GM18907 (cell line): ENCODE data around the gene SCTR.

ENCODE experiments used
- ATAC-seq: cut with Tn5 transposase; IDR thresholded peaks from one replicate; pipeline ENCODE4 v1.9.1; 2021; ENCODE audit warnings: mild to moderate bottlenecking, moderate library complexity; ENCODE audit not compliant: unreplicated experiment

The SCTR gene

GRCh38 chr2:119475857-119476244 is 48.4 kb downstream of the SCTR start:
- no peak for ATAC-seq

- no peak for ATAC-seq
These were observed 48.9 kb downstream of the SCTR start for GRCh38 chr2:119475225-119475856.

- ATAC-seq: no peak
These were observed 49.7 kb downstream of the SCTR start for GRCh38 chr2:119474371-119475224.

GRCh38 chr2:119473621-119474370 is 50.5 kb downstream of the SCTR start:
- ATAC-seq: no peak

- no peak for ATAC-seq
These were observed 51.5 kb downstream of the SCTR start for GRCh38 chr2:119472749-119473148.

- ATAC-seq: no peak
These were observed 54.5 kb downstream of the SCTR start for GRCh38 chr2:119469661-119470297.

GRCh38 chr2:119469131-119469530 is 55.2 kb downstream of the SCTR start:
- ATAC-seq: no peak

GRCh38 chr2:119468154-119468955 is 55.9 kb downstream of the SCTR start:
- no peak for ATAC-seq

GRCh38 chr2:119466373-119466772 is 57.9 kb downstream of the SCTR start:
- no peak for ATAC-seq

GRCh38 chr2:119465687-119466086 is 58.6 kb downstream of the SCTR start:
- ATAC-seq: no peak

- ATAC-seq: no peak
These were observed 59.3 kb downstream of the SCTR start for GRCh38 chr2:119464981-119465380.

- no peak for ATAC-seq
These were observed 60.3 kb downstream of the SCTR start for GRCh38 chr2:119463990-119464389.

GRCh38 chr2:119463136-119463535 is 61.1 kb downstream of the SCTR start:
- ATAC-seq: no peak

- no peak for ATAC-seq
These were observed 61.7 kb downstream of the SCTR start for GRCh38 chr2:119462574-119462973.

GRCh38 chr2:119461811-119462210 is 62.5 kb downstream of the SCTR start:
- no peak for ATAC-seq

GRCh38 chr2:119460076-119460475 is 64.2 kb downstream of the SCTR start:
- ATAC-seq: no peak

GRCh38 chr2:119455066-119455718 is 69.1 kb downstream of the SCTR start:
- ATAC-seq: no peak

GRCh38 chr2:119453972-119454593 is 70.2 kb downstream of the SCTR start:
- no peak for ATAC-seq

- ATAC-seq: no peak
These were observed 72.8 kb downstream of the SCTR start for GRCh38 chr2:119451336-119452050.
